SK-N-SH treated with all-trans-retinoic acid at 6 μM for 48 hours (cell line): ENCODE measurements around the gene ABCF2.

Experiments used
- ESRRG ChIP-seq: fragments of 250-450 bp; sonication (Bioruptor Pico); IDR thresholded peaks from 2 replicates; pipeline ENCODE4 v1.6.1; 2021; ENCODE audit warnings: mild to moderate bottlenecking
- OSR1 ChIP-seq: fragments of 250-450 bp; sonication (Bioruptor Pico); IDR thresholded peaks from 2 replicates; pipeline ENCODE4 v1.8.0; 2022; ENCODE audit warnings: moderate library complexity, mild to moderate bottlenecking, inconsistent platforms
- ZC3H10 ChIP-seq: fragments of 250-450 bp; sonication (Bioruptor Pico); IDR thresholded peaks from 2 replicates; pipeline ENCODE4 v1.5.1; 2021; ENCODE audit warnings: mild to moderate bottlenecking, moderate library complexity
- ZNF565 ChIP-seq: fragments of 450-650 bp; formaldehyde crosslinking; conservative IDR thresholded peaks from 2 replicates; pipeline ENCODE4 v1.5.0; 2020; ENCODE audit warnings: low read depth, mild to moderate bottlenecking, moderate library complexity
- ZNF70 ChIP-seq: fragments of 450-650 bp; formaldehyde crosslinking; IDR thresholded peaks from 2 replicates; pipeline ENCODE4 v1.5.0; 2020; ENCODE audit warnings: mild to moderate bottlenecking, moderate library complexity
- ZNF8 ChIP-seq: fragments of 450-650 bp; formaldehyde crosslinking; IDR thresholded peaks from 2 replicates; pipeline ENCODE4 v1.5.0; 2020; ENCODE audit warnings: mild to moderate bottlenecking, moderate library complexity

DNA sequence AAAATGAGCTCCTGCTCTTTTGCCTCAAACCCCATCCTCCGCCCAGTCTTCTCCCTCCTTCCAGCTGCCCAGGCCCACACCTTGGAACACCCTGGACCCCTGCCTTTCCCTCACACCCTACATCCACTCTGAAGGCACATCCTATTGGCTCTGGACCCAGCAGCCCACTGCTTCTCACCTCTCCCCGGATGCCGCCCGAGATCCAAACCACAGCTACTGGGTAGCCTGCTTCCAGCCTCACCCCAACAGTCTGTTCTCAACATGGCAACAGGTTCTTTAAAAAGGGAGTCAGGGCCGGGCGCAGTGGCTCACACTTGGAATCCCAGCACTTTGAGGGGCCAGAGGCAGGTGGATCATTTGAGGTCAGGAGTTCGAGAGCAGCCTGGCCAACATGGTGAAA is 31.0 kb upstream of the ABCF2 start:
- no peak for TF ChIP-seq ESRRG (CRISPR knock-in tag)
- TF ChIP-seq ZNF8: no peak
- no peak for TF ChIP-seq ZC3H10
- no peak for TF ChIP-seq OSR1
- TF ChIP-seq ZNF70 (CRISPR knock-in tag): no peak
- TF ChIP-seq ZNF565: no peak
